ENCODE measurements around the gene CLIC5.
A peak's percentile ranks its signal among the peaks of the same experiment; 100 is the strongest.

- TF ChIP-seq, protein P1, sequence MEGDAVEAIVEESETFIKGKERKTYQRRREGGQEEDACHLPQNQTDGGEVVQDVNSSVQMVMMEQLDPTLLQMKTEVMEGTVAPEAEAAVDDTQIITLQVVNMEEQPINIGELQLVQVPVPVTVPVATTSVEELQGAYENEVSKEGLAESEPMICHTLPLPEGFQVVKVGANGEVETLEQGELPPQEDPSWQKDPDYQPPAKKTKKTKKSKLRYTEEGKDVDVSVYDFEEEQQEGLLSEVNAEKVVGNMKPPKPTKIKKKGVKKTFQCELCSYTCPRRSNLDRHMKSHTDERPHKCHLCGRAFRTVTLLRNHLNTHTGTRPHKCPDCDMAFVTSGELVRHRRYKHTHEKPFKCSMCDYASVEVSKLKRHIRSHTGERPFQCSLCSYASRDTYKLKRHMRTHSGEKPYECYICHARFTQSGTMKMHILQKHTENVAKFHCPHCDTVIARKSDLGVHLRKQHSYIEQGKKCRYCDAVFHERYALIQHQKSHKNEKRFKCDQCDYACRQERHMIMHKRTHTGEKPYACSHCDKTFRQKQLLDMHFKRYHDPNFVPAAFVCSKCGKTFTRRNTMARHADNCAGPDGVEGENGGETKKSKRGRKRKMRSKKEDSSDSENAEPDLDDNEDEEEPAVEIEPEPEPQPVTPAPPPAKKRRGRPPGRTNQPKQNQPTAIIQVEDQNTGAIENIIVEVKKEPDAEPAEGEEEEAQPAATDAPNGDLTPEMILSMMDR (conservative IDR thresholded peaks at IDR 0.05): peak; percentile 20
- TF ChIP-seq ZFX (IDR thresholded peaks at IDR 0.05): no peak
Observed at GRCh38 chr6:45946352-45946751, 69.3 kb downstream of the CLIC5 start.
